ENCODE measurements around the gene GBX1.

The GBX1 gene

GRCh38 chr7:151116603-151117440 is 50.7 kb downstream of the GBX1 start:
- no peak overlapping the region for H3K27ac ChIP-seq
- no peak for TF ChIP-seq CTCF (conservative IDR thresholded peaks at IDR 0.05)
- no peak for TF ChIP-seq ZFX (IDR thresholded peaks at IDR 0.05)

- TF ChIP-seq CTCF (conservative IDR thresholded peaks at IDR 0.05): no peak
- TF ChIP-seq ZFX (IDR thresholded peaks at IDR 0.05): no peak
- H3K27ac ChIP-seq: peak overlapping the region; percentile 7; the same call in 1 of the 2 replicates
These were observed 51.6 kb downstream of the GBX1 start for GRCh38 chr7:151115836-151116418.

GRCh38 chr7:151115121-151115835 is 52.2 kb downstream of the GBX1 start:
- H3K27ac ChIP-seq: peak overlapping the region; percentile 69

GRCh38 chr7:151114151-151115090 is 53.1 kb downstream of the GBX1 start:
- peak overlapping the region; percentile 69 for H3K27ac ChIP-seq
- TF ChIP-seq CTCF (conservative IDR thresholded peaks at IDR 0.05) (peak; percentile 49), ZFX (IDR thresholded peaks at IDR 0.05) (peak; percentile 54; the same call in 1 of the 2 replicates)

More at GRCh38 chr7:151115121-151115835, 52.2 kb downstream of the GBX1 start:
- TF ChIP-seq ZFX (IDR thresholded peaks at IDR 0.05) (peak; percentile 3; the same call in 1 of the 2 replicates), CTCF (conservative IDR thresholded peaks at IDR 0.05) (peak; percentile 31)

GRCh38 chr7:151113344-151114150 is 53.9 kb downstream of the GBX1 start:
- peak overlapping the region; percentile 69 for H3K27ac ChIP-seq
- TF ChIP-seq CTCF (conservative IDR thresholded peaks at IDR 0.05): no peak
- no peak for TF ChIP-seq ZFX (IDR thresholded peaks at IDR 0.05)
